GM12865 (cell line): Measurements from ENCODE around the gene KRT2.

ENCODE experiments used
- DNase-seq: peaks from one replicate; pipeline ENCODE4 v3.0.0; 2010; ENCODE audit warnings: low read depth
- H3K4me3 ChIP-seq: 2 replicates; pipeline ENCODE4 v1.5.1; 2011; ENCODE audit warnings: mild to moderate bottlenecking, low read depth, low read length, control low read depth
- TF ChIP-seq, protein P1 (sequence below): IDR thresholded peaks from 2 replicates; pipeline ENCODE4 v1.5.1; 2011; ENCODE audit warnings: low read length, control low read depth, low read depth, inconsistent platforms; ENCODE audit not compliant: insufficient read depth; ENCODE audit errors: missing control alignments

Gene KRT2

DNA sequence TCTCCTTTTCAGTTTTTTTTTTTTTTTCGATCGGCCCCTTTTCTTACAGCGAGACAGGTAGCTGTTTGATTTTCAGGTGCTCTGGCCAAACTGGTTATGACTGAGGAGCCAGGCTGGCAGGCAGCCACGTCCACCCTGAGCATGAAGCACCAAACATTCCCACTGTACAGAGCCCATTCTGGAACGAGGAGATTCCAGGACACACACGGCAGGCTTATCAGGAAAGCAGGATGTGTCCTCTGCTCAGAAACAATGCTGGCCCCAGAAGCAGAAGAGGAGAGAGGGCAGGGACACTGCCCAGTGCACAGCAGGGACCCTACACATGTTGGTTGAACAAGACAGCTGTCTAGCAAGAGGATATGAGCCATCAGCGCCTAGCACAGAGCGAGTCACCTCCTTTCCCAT lies 3.7 kb upstream of the KRT2 start:
- TF ChIP-seq, protein P1, sequence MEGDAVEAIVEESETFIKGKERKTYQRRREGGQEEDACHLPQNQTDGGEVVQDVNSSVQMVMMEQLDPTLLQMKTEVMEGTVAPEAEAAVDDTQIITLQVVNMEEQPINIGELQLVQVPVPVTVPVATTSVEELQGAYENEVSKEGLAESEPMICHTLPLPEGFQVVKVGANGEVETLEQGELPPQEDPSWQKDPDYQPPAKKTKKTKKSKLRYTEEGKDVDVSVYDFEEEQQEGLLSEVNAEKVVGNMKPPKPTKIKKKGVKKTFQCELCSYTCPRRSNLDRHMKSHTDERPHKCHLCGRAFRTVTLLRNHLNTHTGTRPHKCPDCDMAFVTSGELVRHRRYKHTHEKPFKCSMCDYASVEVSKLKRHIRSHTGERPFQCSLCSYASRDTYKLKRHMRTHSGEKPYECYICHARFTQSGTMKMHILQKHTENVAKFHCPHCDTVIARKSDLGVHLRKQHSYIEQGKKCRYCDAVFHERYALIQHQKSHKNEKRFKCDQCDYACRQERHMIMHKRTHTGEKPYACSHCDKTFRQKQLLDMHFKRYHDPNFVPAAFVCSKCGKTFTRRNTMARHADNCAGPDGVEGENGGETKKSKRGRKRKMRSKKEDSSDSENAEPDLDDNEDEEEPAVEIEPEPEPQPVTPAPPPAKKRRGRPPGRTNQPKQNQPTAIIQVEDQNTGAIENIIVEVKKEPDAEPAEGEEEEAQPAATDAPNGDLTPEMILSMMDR, result no peak
- DNase-seq, result no peak
- no peak overlapping the region for H3K4me3 ChIP-seq

DNA sequence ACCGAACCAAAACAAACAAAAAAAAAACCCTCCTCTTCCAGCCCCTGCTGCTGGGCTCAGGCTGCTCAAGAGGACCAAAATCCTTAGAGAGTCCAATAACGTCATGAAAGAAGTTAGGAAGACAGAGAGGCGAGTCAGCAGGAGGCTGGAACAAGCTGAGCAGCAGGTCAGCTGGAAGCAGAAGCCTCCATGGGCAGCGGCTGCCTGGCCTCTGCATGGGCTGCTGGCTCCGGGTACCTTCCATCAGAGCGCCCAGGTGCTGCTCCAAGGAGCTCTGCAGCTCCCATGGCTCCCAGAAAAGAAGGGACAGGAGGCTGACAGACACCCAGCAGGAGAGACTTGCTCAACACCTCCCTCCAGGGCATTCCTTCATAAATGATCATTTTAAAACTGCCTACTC lies 3.2 kb upstream of the KRT2 start:
- no peak for DNase-seq

DNA sequence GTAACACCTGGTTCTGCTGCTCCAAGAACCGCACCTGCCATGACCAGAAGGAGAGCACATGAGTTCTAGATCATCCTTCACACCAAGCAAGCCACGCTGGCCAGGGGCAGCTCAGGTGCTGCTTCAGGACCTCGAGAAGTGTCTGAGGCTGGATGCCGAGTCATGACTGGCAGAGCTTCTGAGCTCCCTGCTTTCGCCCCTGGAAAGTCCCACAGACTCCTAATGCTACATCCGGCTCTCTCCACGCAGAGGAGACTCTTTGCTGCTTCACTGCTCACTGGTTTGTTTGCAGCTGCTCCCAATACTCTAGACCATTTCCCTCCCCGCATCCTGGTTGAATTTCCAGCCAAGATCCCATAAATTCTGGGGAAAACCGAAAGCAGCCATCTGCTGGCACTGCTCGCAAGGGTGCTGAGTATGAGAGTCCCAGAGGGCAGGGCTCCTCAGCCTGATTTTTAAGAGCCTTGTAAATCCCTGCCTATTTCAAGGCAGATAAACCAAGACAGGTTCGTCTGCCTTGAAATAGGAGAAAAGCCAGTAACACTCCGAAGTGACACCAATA lies 1.4 kb downstream of the KRT2 start:
- DNase-seq, result peak; percentile 9
- TF ChIP-seq, protein P1, result no peak
- no peak overlapping the region for H3K4me3 ChIP-seq

More for the DNA sequence above, 3.2 kb upstream of the KRT2 start:
- TF ChIP-seq, protein P1, result no peak
- no peak overlapping the region for H3K4me3 ChIP-seq

DNA sequence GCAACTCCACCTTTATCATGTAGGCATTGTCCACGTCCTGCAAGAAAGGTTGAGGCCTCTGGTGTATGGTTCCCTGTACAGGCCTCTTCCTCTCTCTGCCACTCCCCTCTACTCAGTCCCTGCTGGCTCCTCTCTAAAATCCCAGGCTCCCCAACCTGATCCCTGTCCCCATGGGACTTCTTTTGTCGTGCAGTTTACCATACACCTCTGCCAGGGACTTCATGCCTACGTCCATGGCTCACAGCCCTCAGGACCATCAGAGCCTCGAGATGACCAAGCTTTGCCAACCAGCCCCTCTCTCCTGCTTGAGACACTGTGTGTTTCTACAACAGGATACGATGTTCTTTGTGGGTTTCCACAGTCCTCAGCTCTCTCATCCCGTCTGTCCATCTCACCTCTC lies 2.9 kb downstream of the KRT2 start:
- H3K4me3 ChIP-seq, result no peak overlapping the region
- TF ChIP-seq, protein P1, result no peak
- no peak for DNase-seq

DNA sequence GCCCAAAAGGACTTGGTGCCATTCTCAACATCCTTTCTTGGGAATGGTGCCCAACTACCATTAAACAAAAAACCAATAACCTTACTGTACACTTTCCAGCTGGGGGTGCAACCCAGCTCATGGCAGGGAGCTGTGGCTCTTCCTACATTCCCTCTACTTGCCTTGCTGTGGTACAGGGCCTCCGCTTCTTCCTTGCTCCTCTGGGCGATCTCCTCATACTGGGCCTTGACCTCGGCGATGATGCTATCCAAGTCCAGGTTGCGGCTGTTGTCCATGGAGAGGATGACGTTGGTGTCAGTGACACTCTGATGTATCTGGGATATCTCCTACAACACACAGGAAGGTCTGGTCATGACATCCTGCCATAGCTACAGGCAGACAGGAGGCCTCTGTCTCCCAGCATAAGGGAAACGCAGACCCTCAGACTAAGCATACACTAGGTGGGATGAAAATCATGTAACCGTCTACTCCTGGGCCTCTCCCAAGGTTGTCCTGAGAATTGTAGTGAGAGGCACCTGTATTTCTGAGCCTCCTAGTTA lies 3.9 kb downstream of the KRT2 start:
- no peak for DNase-seq

DNA sequence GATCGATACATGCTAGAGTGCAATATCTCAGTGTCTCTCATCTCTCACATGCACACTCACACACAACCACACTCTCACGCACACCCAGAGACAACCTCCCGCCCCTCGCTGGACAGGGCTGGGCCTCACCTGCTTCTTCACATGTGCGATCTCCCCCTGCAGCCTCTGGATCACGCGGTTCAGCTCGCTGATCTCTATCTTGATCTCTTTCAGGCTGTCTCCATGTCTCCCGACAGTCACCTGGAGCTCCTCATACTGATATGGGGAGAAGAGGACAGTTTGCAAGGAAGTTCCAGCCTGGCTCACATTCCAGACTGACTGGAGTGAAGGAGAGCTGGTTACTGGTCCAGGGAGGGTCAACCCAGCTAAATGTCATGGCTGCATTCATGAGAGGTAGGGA lies 4.4 kb downstream of the KRT2 start:
- H3K4me3 ChIP-seq, result no peak overlapping the region
- TF ChIP-seq, protein P1, result no peak
- DNase-seq, result no peak

More for the DNA sequence above, 3.9 kb downstream of the KRT2 start:
- no peak overlapping the region for H3K4me3 ChIP-seq
- TF ChIP-seq, protein P1, result no peak

DNA sequence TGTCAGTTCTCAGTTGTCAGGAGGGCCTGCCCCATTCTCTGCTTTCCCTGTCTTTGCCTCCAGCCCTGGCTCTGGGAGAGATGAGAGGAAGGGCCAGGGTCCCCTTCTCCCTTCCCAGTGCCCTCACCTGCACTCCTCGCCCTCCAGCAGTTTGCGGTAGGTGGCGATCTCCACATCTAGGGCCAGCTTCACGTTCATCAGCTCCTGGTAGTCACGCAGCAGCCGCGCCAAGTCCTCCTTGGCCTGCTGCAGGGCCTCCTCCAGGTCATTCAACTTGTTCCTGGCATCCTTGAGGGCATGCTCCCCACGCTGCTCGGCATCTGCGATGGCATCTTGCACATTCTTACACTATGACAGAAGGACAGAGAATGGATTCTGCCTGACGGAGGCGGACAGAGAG lies 5.4 kb downstream of the KRT2 start:
- TF ChIP-seq, protein P1, result no peak
- H3K4me3 ChIP-seq, result no peak overlapping the region

More for the DNA sequence above, 5.4 kb downstream of the KRT2 start:
- DNase-seq, result no peak
